Upper lobe of right lung (tissue), 1 donor: ENCODE data around the gene FAM53A. TPM values are rescaled to one million over a fixed set of nuclear protein-coding genes. Genes with fewer than 3 reads are reported as not detected.
A peak's percentile ranks its signal among the peaks of the same experiment; 100 is the strongest.

ENCODE experiments used
- ATAC-seq: fragments of 200-7000 bp; cut with Tn5 transposase; one replicate; pipeline ENCODE4 v1.9.1; 2020; ENCODE audit warnings: mild to moderate bottlenecking, moderate library complexity
- DNase-seq: peaks from one replicate; pipeline ENCODE4 v3.0.0-alpha.2; 2020
- H3K27ac ChIP-seq: fragments of 200-600 bp; one replicate; pipeline ENCODE4 v1.8.0; 2022
- H3K27me3 ChIP-seq: fragments of 200-600 bp; one replicate; pipeline ENCODE4 v1.8.0; 2022; ENCODE audit warnings: mild to moderate bottlenecking
- H3K36me3 ChIP-seq: fragments of 200-600 bp; one replicate; pipeline ENCODE4 v1.8.0; 2022
- H3K4me1 ChIP-seq: fragments of 200-600 bp; one replicate; pipeline ENCODE4 v1.8.0; 2022
- H3K4me3 ChIP-seq: fragments of 200-600 bp; one replicate; pipeline ENCODE4 v1.8.0; 2022; ENCODE audit warnings: mild to moderate bottlenecking
- H3K9me3 ChIP-seq: fragments of 200-600 bp; one replicate; pipeline ENCODE4 v1.8.0; 2022
- CTCF ChIP-seq: fragments of 200-600 bp; IDR thresholded peaks from one replicate; pipeline ENCODE4 v1.8.0; 2022; ENCODE audit warnings: antibody characterized with exemption
- intact Hi-C: fragments of 100-400 bp; cut with DNase I; formaldehyde crosslinking; loops from one replicate; pipeline ENCODE4 v1.11.0; 2022
- total RNA-seq: library from RNA; stranded (reverse); fragmentation: NEBNext Ultra II Directional; extraction: Animal tissue kit (Norgen Biotek cat#: 25700); gene quantifications from one replicate; pipeline ENCODE4 v1.2.1, GENCODE V29; 2021
- donor health status: DM: no; HTN: yes; CAD: no; lungs with severe emphysema.

The FAM53A gene
- total RNA-seq, 1 donor from 2014 or later: 2.8 TPM

GRCh38 chr4:1595789-1596325, 88.3 kb downstream of the FAM53A start:
- no peak for ATAC-seq
- Histone ChIP-seq H3K4me1 (no peaks in the 10 kb centered on the region), H3K9me3 (peaks cover 6% of the 10 kb centered on the region), H3K4me3 (no peak overlapping the region), H3K27me3 (peaks cover 6% of the 10 kb centered on the region), H3K27ac (no peak overlapping the region), H3K36me3 (no peaks in the 10 kb centered on the region)
- intact Hi-C loops: no loop called here
- no peak for TF ChIP-seq CTCF
- DNase-seq: peak; percentile 48

- no peak for ATAC-seq
- Histone ChIP-seq H3K9me3 (peaks cover 7% of the 10 kb centered on the region), H3K27ac (no peak overlapping the region), H3K4me3 (no peak overlapping the region), H3K36me3 (no peaks in the 10 kb centered on the region), H3K4me1 (no peaks in the 10 kb centered on the region), H3K27me3 (peaks cover 6% of the 10 kb centered on the region)
- TF ChIP-seq CTCF: no peak
- DNase-seq: peak; percentile 53
- intact Hi-C loops: no loop called here
These were observed 89.0 kb downstream of the FAM53A start for GRCh38 chr4:1594871-1595788.

GRCh38 chr4:1593881-1594345, 90.2 kb downstream of the FAM53A start:
- Histone ChIP-seq H3K4me3 (no peak overlapping the region), H3K36me3 (no peaks in the 10 kb centered on the region), H3K27me3 (peaks cover 6% of the 10 kb centered on the region), H3K27ac (no peak overlapping the region), H3K4me1 (no peaks in the 10 kb centered on the region), H3K9me3 (peaks cover 7% of the 10 kb centered on the region)
- DNase-seq: peak; percentile 57
- TF ChIP-seq CTCF: no peak
- intact Hi-C loops: no loop called here
- ATAC-seq: no peak

GRCh38 chr4:1593458-1593857, 90.7 kb downstream of the FAM53A start:
- no peak overlapping the region for H3K4me3 ChIP-seq
- no peaks in the 10 kb centered on the region for H3K36me3 ChIP-seq
- ATAC-seq: no peak
- DNase-seq: peak; percentile 19
- intact Hi-C loops: no loop called here
- peaks cover 7% of the 10 kb centered on the region for H3K9me3 ChIP-seq
- TF ChIP-seq CTCF: no peak
- no peak overlapping the region for H3K27ac ChIP-seq
- H3K27me3 ChIP-seq: peaks cover 6% of the 10 kb centered on the region
- H3K4me1 ChIP-seq: no peaks in the 10 kb centered on the region

GRCh38 chr4:1592709-1593417, 91.2 kb downstream of the FAM53A start:
- no peak for TF ChIP-seq CTCF
- peaks cover 7% of the 10 kb centered on the region for H3K9me3 ChIP-seq
- no peak overlapping the region for H3K27ac ChIP-seq

More at GRCh38 chr4:1592709-1593417, 91.2 kb downstream of the FAM53A start:
- Histone ChIP-seq H3K4me1 (no peaks in the 10 kb centered on the region), H3K4me3 (no peak overlapping the region), H3K27me3 (peaks cover 6% of the 10 kb centered on the region), H3K36me3 (no peaks in the 10 kb centered on the region)
- DNase-seq: peak; percentile 55
- ATAC-seq: no peak
- intact Hi-C loops: no loop called here
